H1 (cell line): ENCODE results near the gene COPZ2. TPM values are rescaled to one million over a fixed set of nuclear protein-coding genes. Genes with fewer than 3 reads are reported as not detected.

Source experiments
- CTCF ChIA-PET: fragments of 300-600 bp; sonication (Branson Sonifier 250); formaldehyde crosslinking; loops from one replicate; lab custom pipeline; 2021; ENCODE audit not compliant: partially characterized antibody; lab: Charles Lee
- POLR2A ChIA-PET: fragments of 300-600 bp; sonication (Branson Sonifier 250); formaldehyde crosslinking; loops from one replicate; lab custom pipeline; 2021; ENCODE audit warnings: inconsistent platforms; ENCODE audit not compliant: partially characterized antibody; lab: Charles Lee
- DNase-seq, 2 experiments: peaks; one replicate each; pipeline versions ENCODE4 v3.0.0 to v3.0.0-alpha.2; 2010 to 2022; ENCODE audit warnings: low spot score in 2 of 2, low read depth in 1 of 2, mixed read lengths in 1 of 2
- FAIRE-seq: peaks from 2 replicates; lab custom pipeline; 2011; peaks lifted over from hg19 to GRCh38; lab: Jason Lieb, UNC
- H2AFZ ChIP-seq: 2 replicates; pipeline ENCODE4 v1.8.1; 2012; ENCODE audit warnings: low read length, inconsistent platforms
- H2AK5ac ChIP-seq: 2 replicates; pipeline ENCODE4 v1.6.1; 2013; ENCODE audit warnings: low read depth, low read length
- H2BK120ac ChIP-seq: replicated peaks from 2 replicates; pipeline ENCODE3; 2013; ENCODE audit warnings: low read depth, low read length, inconsistent platforms
- H2BK12ac ChIP-seq: 2 replicates; pipeline ENCODE4 v1.6.1; 2013; ENCODE audit warnings: low read depth, low read length
- H2BK15ac ChIP-seq: 2 replicates; pipeline ENCODE4 v1.6.1; 2013; ENCODE audit warnings: low read length
- H2BK20ac ChIP-seq: 2 replicates; pipeline ENCODE4 v1.6.1; 2013; ENCODE audit warnings: low read length
- H2BK5ac ChIP-seq: 2 replicates; pipeline ENCODE4 v1.6.1; 2013; ENCODE audit warnings: low read depth, low read length
- H3K14ac ChIP-seq: 2 replicates; pipeline ENCODE4 v1.6.1; 2013; ENCODE audit warnings: inconsistent platforms; ENCODE audit not compliant: insufficient read length
- H3K18ac ChIP-seq: 2 replicates; pipeline ENCODE4 v1.6.1; 2013; ENCODE audit warnings: low read length; ENCODE audit errors: extremely low read depth
- H3K23ac ChIP-seq: 2 replicates; pipeline ENCODE4 v1.6.1; 2013; ENCODE audit warnings: inconsistent platforms; ENCODE audit not compliant: insufficient read length
- H3K23me2 ChIP-seq: 2 replicates; pipeline ENCODE4 v1.6.1; 2013; ENCODE audit warnings: low read depth, low read length
- H3K27ac ChIP-seq: 2 replicates; pipeline ENCODE4 v1.6.1; 2011; ENCODE audit warnings: low read depth, low read length, inconsistent platforms
- H3K27me3 ChIP-seq, 4 experiments: replicated peaks in 1 of 4; 1 replicate in 1 of 4; 2 replicates in 3 of 4; pipeline versions ENCODE4 v1.6.1 to v1.8.1; 2011 to 2013; ENCODE audit warnings: low read length in 3 of 4, mild to moderate bottlenecking in 3 of 4, inconsistent platforms in 2 of 4, mixed read lengths in 2 of 4, moderate library complexity in 1 of 4; ENCODE audit not compliant: control insufficient read depth in 3 of 4, insufficient read depth in 3 of 4; ENCODE audit errors: extremely low read depth in 1 of 4
- H3K36me3 ChIP-seq, 4 experiments: 2 replicates each; pipeline versions ENCODE4 v1.6.1 to v1.8.1; 2011 to 2013; ENCODE audit warnings: mild to moderate bottlenecking in 4 of 4, low read length in 3 of 4, moderate library complexity in 2 of 4, control low read depth in 1 of 4, inconsistent platforms in 1 of 4; ENCODE audit not compliant: insufficient read depth in 4 of 4, control insufficient read depth in 2 of 4
- H3K4ac ChIP-seq: replicated peaks from 2 replicates; pipeline ENCODE3; 2013; ENCODE audit warnings: low read length, low read depth, mixed read lengths, inconsistent platforms; ENCODE audit not compliant: insufficient read length
- H3K4me1 ChIP-seq, 4 experiments: replicated peaks in 1 of 4; 1 replicate in 1 of 4; 2 replicates in 3 of 4; pipeline versions ENCODE4 v1.6.1 to v1.8.1; 2011 to 2013; ENCODE audit warnings: low read length in 3 of 4, inconsistent platforms in 2 of 4, mixed read lengths in 1 of 4; ENCODE audit not compliant: insufficient read depth in 4 of 4, control insufficient read depth in 3 of 4
- H3K4me2 ChIP-seq, 2 experiments: 2 replicates each; pipeline versions ENCODE4 v1.6.1 to v1.8.1; 2011 to 2013; ENCODE audit warnings: low read depth in 2 of 2, low read length in 2 of 2, control low read depth in 1 of 2, inconsistent platforms in 1 of 2, mild to moderate bottlenecking in 1 of 2; ENCODE audit not compliant: insufficient read depth in 1 of 2
- H3K4me3 ChIP-seq, 4 experiments: fragments of 200-600, 300-600 bp in 1 of 4; sonication (generic), shearing (Covaris generic), sonication (Bioruptor Twin) in 1 of 4; 2 replicates each; pipeline versions ENCODE4 v1.5.1 to v1.8.1; 2011 to 2016; ENCODE audit warnings: low read length in 4 of 4, low read depth in 3 of 4, control low read depth in 2 of 4, inconsistent platforms in 2 of 4, mild to moderate bottlenecking in 2 of 4, mixed read lengths in 1 of 4, moderate library complexity in 1 of 4; ENCODE audit not compliant: insufficient read depth in 2 of 4; ENCODE audit errors: extremely low read depth in 1 of 4
- H3K56ac ChIP-seq: replicated peaks from 2 replicates; pipeline ENCODE3; 2013; ENCODE audit warnings: low read depth, mild to moderate bottlenecking, mixed read lengths, low read length, inconsistent platforms; ENCODE audit not compliant: insufficient read length
- H3K79me1 ChIP-seq: 2 replicates; pipeline ENCODE4 v1.6.1; 2013; ENCODE audit warnings: low read depth, low read length, control low read depth
- H3K79me2 ChIP-seq, 2 experiments: 2 replicates each; pipeline versions ENCODE4 v1.6.1 to v1.8.1; 2012 to 2013; ENCODE audit warnings: low read length in 2 of 2, mild to moderate bottlenecking in 2 of 2, inconsistent platforms in 1 of 2; ENCODE audit not compliant: insufficient read depth in 2 of 2, control insufficient read depth in 1 of 2
- H3K9ac ChIP-seq, 4 experiments: replicated peaks in 1 of 4; 1 replicate in 1 of 4; 2 replicates in 3 of 4; pipeline versions ENCODE4 v1.6.1 to v1.8.1; 2011 to 2013; ENCODE audit warnings: low read depth in 3 of 4, low read length in 3 of 4, control low read depth in 2 of 4, mild to moderate bottlenecking in 2 of 4, moderate library complexity in 2 of 4, inconsistent platforms in 1 of 4; ENCODE audit errors: extremely low read depth in 1 of 4
- H3K9me3 ChIP-seq, 2 experiments: 2 replicates each; pipeline versions ENCODE4 v1.6.1 to v1.8.1; 2012 to 2013; ENCODE audit warnings: mild to moderate bottlenecking in 2 of 2, moderate library complexity in 2 of 2, control low read depth in 1 of 2, inconsistent platforms in 1 of 2, low read depth in 1 of 2, low read length in 1 of 2, mixed read lengths in 1 of 2; ENCODE audit not compliant: insufficient read depth in 2 of 2
- H4K20me1 ChIP-seq, 2 experiments: replicated peaks in 1 of 2; 2 replicates each; pipeline versions ENCODE3 to v1.8.1; 2011 to 2013; ENCODE audit warnings: inconsistent platforms in 2 of 2, low read length in 2 of 2, mild to moderate bottlenecking in 1 of 2; ENCODE audit not compliant: insufficient read depth in 2 of 2, control insufficient read depth in 1 of 2
- H4K5ac ChIP-seq: 2 replicates; pipeline ENCODE4 v1.6.1; 2013; ENCODE audit warnings: low read length, low read depth, mixed read lengths, inconsistent platforms; ENCODE audit not compliant: insufficient read length
- H4K8ac ChIP-seq: 2 replicates; pipeline ENCODE4 v1.8.0; 2013; ENCODE audit warnings: mild to moderate bottlenecking, moderate library complexity, low read length, inconsistent platforms; ENCODE audit not compliant: insufficient read depth; ENCODE audit errors: extremely low read depth
- H4K91ac ChIP-seq: replicated peaks from 2 replicates; pipeline ENCODE3; 2013; ENCODE audit warnings: low read length, mixed read lengths, inconsistent platforms; ENCODE audit not compliant: insufficient read length
- BACH1 ChIP-seq: IDR thresholded peaks from 2 replicates; pipeline ENCODE4 v1.6.1; 2012; ENCODE audit warnings: low read length, improper control_type of control experiment
- BRCA1 ChIP-seq: IDR thresholded peaks from 2 replicates; pipeline ENCODE4 v1.6.1; 2012; ENCODE audit warnings: low read depth, low read length, improper control_type of control experiment
- CREB1 ChIP-seq: IDR thresholded peaks from 2 replicates; pipeline ENCODE4 v1.6.1; 2012; ENCODE audit warnings: inconsistent platforms
- EZH2 ChIP-seq: fragments of 200-600 bp; sonication (generic); IDR thresholded peaks from 2 replicates; pipeline ENCODE4 v1.7.1; 2012; ENCODE audit warnings: low read depth, mild to moderate bottlenecking, moderate library complexity, low read length, inconsistent platforms; ENCODE audit not compliant: severe bottlenecking
- HDAC6 ChIP-seq: IDR thresholded peaks from one replicate; pipeline ENCODE4 v1.7.1; 2012; ENCODE audit warnings: low read depth, mild to moderate bottlenecking, inconsistent platforms, low read length, moderate library complexity
- KDM1A ChIP-seq: fragments of 200-600, 300-600 bp; sonication (generic); IDR thresholded peaks from 2 replicates; pipeline ENCODE4 v1.7.1; 2016; ENCODE audit warnings: mild to moderate bottlenecking, low read length, borderline replicate concordance
- POU5F1 ChIP-seq: IDR thresholded peaks from 2 replicates; pipeline ENCODE4 v1.6.1; 2011; ENCODE audit warnings: low read depth, mild to moderate bottlenecking, low read length, moderate library complexity
- RBBP5 ChIP-seq: IDR thresholded peaks from 2 replicates; pipeline ENCODE4 v1.7.1; 2012; ENCODE audit warnings: low read depth, mild to moderate bottlenecking, inconsistent platforms, low read length, moderate library complexity, borderline replicate concordance
- SUZ12 ChIP-seq: fragments of 200-600 bp; sonication (generic); IDR thresholded peaks from 2 replicates; pipeline ENCODE4 v1.6.1; 2012; ENCODE audit warnings: mild to moderate bottlenecking, inconsistent platforms, low read length, moderate library complexity, mixed read lengths
- TAF1 ChIP-seq: IDR thresholded peaks from 2 replicates; pipeline ENCODE4 v1.6.1; 2011; ENCODE audit warnings: mild to moderate bottlenecking, low read depth, low read length
- TEAD4 ChIP-seq: IDR thresholded peaks from 2 replicates; pipeline ENCODE4 v1.6.1; 2012; ENCODE audit warnings: low read depth, low read length, inconsistent platforms, mixed read lengths
- WGBS, 2 experiments: shearing (Covaris generic) in 1 of 2; methylation state at CpG; one replicate each; pipeline versions ENCODE4 v1.1.6 to v1.1.7; 2013 to 2015; ENCODE audit warnings: low lambda C conversion rate in 2 of 2, mixed read lengths in 2 of 2, inconsistent platforms in 1 of 2, low coverage in 1 of 2, missing lambda C conversion rate in 1 of 2; ENCODE audit not compliant: insufficient replicate concordance in 2 of 2, insufficient coverage in 1 of 2, insufficient read length in 1 of 2; ENCODE audit errors: extremely low coverage in 1 of 2, missing lambda C conversion rate in 1 of 2; 5-methylcytosine and 5-hydroxymethylcytosine counted together
- polyA plus RNA-seq, 7 experiments: library from polyadenylated mRNA; depleted of rRNA in 3 of 7; stranded (reverse) in 5 of 7; unstranded in 2 of 7; fragments of >200 nt in 5 of 7; fragments of 200-250 nt in 2 of 7; gene quantifications; 1 replicate in 5 of 7; 2 replicates in 1 of 7; 4 replicates in 1 of 7; pipeline versions ENCODE4 v1.2.1 to v1.2.3, GENCODE V29; 2011 to 2013; ENCODE audit warnings: missing spikeins in 2 of 7, mixed read lengths in 2 of 7
- total RNA-seq: library from RNA; stranded (reverse); fragmentation: NEBNext Ultra II Directional; extraction: Animal tissue kit (Norgen Biotek cat#: 25700); gene quantifications from 2 replicates; pipeline ENCODE4 v1.2.1, GENCODE V29; 2021

COPZ2 gene
- total and polyA plus RNA-seq, 2 of the 8 experiments (the other 6 are each of a cell fraction or from before 2014, with no cell fraction given), result 0.24 TPM; not detected in 1

DNA sequence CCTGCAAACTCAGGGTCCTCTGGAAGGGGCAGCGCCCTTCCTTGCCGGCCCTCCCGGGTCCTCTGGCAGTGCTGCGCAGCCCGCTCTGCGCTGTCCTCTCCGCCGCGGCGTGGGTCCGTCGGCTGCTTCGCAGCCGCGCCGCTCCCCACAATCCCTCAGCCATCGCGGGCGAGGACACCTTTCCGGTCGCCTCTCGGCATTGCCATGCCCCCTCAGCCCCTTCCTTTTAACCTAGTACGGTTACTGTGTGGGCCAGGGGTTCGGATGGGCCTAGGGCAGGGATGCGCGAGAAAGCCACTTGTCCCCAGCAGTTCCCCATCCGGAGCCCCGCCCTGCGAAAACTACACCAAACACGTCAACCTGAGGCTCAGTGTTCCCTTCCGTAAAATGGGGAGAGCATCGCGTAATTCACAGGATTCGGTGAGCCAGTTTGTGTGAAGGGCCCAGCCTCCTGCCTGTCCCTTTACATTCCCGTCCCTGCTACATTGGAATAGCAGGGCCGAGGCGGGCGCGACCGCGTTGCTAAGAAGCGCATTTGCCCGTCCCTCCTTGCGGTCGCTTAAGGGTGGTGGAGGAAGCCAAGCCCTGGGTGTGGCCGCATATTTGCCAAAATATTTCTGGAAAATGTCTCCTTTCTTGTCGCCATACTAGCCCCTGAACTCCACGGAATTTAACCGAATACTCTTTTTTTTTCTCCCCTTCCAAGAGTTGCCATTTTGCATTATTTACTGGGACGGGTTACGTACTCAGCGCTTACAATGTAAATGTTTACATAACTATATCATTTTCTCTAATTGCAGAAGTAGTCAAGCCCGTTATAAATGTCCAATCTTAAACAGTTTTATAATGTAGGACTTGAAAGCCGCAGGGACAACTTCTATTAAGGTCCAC lies 13.2 kb downstream of the COPZ2 start:
- no peak for FAIRE-seq
- no peak overlapping the region for H4K5ac ChIP-seq
- ChIA-PET POLR2A (interaction anchor here (0.9 to 28.1 kb wide), 4 partner anchors 11 to 69 kb away, joined by 4 to 1227 read pairs (median 7); partner anchors contain the start of gene NFE2L1), CTCF (interaction anchor here (0.7 to 8.9 kb wide), 24 partner anchors 11 to 598 kb away, joined by 3 to 181 read pairs (median 5); partner anchors contain the start of genes NFE2L1 and SNX11)
- no peaks in the 10 kb centered on the region for H3K9me3 ChIP-seq
- H3K27ac ChIP-seq, result no peak overlapping the region
- no peak overlapping the region for H2AFZ ChIP-seq
- no peak overlapping the region for H3K18ac ChIP-seq
- no peak overlapping the region for H3K4ac ChIP-seq
- no peak overlapping the region for H3K9ac ChIP-seq
- peaks cover 18% of the 10 kb centered on the region for H3K23me2 ChIP-seq
- H2BK15ac ChIP-seq, result no peak overlapping the region
- no peak overlapping the region for H2BK120ac ChIP-seq
- H3K79me2 ChIP-seq, result no peaks in the 10 kb centered on the region
- H3K4me1 ChIP-seq, result peaks cover 0 to 21% (median 11%) of the 10 kb centered on the region in 4 experiments; a peak in 5 of 7 replicates
- H4K8ac ChIP-seq, result no peak overlapping the region
- peak overlapping the region; percentile 12 for H4K91ac ChIP-seq
- H3K27me3 ChIP-seq, result peaks cover 2 to 23% (median 17%) of the 10 kb centered on the region in 4 experiments
- H3K36me3 ChIP-seq, result no peaks in the 10 kb centered on the region
- peak overlapping the region; percentile 23 to 65 (median 44) for H3K4me3 ChIP-seq
- peak overlapping the region; percentile 42 to 86 for H3K4me2 ChIP-seq
- no peaks in the 10 kb centered on the region for H4K20me1 ChIP-seq
- H2BK12ac ChIP-seq, result no peak overlapping the region
- no peak overlapping the region for H3K14ac ChIP-seq
- no peak overlapping the region for H2BK5ac ChIP-seq
- no peak overlapping the region for H2AK5ac ChIP-seq
- DNase-seq, result peak in 1 of 2 experiments; percentile 66
- WGBS, 2 experiments, result 5% methylated on average over 52 of the region's 54 CpGs; no CpG with 5 or more reads in 1 of the 2 experiments
- H3K23ac ChIP-seq, result no peak overlapping the region
- no peak overlapping the region for H2BK20ac ChIP-seq
- no peak overlapping the region for H3K56ac ChIP-seq
- TF ChIP-seq POU5F1 (no peak), SUZ12 (peak; percentile 75; the same call in 1 of the 2 replicates), BRCA1 (no peak), BACH1 (no peak), CREB1 (0 out of 2 replicates have a peak, but pooled peaks have one; percentile 39), KDM1A (peak; percentile 97), EZH2 (peak; percentile 72), TEAD4 (0 out of 2 replicates have a peak, but pooled peaks have one; percentile 3), RBBP5 (0 out of 2 replicates have a peak, but pooled peaks have one; percentile 13), HDAC6 (no peak), TAF1 (no peak)
- H3K79me1 ChIP-seq, result no peaks in the 10 kb centered on the region
